ENCODE results near the gene C5orf47. TPM values are rescaled to one million over a fixed set of nuclear protein-coding genes. Genes with fewer than 3 reads are reported as not detected.
A peak's percentile ranks its signal among the peaks of the same experiment; 100 is the strongest.

Gene C5orf47
- total RNA-seq, 6 experiments from 2014 or later, result not detected

DNA sequence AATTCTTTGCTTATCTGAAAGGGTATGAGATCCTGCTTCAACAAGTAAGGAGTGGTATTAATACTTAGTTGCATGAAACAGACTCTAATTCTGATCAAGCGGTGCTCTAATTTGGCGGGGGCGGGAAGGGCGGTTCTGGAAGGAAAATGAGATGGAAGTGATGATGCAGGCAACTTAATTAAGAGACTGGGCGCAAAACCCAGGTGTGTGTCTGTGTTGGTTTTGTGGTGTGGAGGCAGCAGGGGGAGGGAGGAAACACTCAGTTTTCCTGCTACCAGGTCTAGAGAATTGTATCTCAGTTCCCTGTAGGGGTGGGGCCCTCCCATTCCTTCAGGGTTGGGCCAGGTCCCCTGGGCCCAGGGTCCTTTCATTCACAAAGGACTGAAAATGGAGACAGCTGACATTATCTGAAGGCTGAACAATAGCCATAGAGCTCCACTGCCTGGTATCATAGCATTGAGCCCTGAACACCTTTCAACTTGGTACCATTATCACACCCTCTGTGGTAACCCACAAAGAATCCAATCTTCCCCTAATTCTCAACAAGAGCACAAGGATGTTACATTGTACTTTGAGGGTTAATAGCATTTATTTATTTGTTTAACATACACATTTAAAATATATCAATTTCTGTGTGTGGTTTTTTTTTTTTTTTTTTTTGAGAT, 17.2 kb upstream of the C5orf47 start:
- no peaks in the 10 kb centered on the region for H3K36me3 Mint-ChIP-seq (ENCODE audit: low read depth)
- H3K27me3 Mint-ChIP-seq (ENCODE audit: insufficient read depth), result peaks cover 3% of the 10 kb centered on the region; the same call in 1 of the 2 replicates
- peaks cover 32% of the 10 kb centered on the region for H3K4me1 Mint-ChIP-seq (ENCODE audit: low read depth)
- H3K4me3 Mint-ChIP-seq, result no peak overlapping the region
- no peaks in the 10 kb centered on the region for H3K9me3 Mint-ChIP-seq
- no peak overlapping the region for H3K27ac Mint-ChIP-seq
- TF ChIP-seq CTCF (IDR thresholded peaks at IDR 0.05), result no peak
- DNase-seq, result no peak

DNA sequence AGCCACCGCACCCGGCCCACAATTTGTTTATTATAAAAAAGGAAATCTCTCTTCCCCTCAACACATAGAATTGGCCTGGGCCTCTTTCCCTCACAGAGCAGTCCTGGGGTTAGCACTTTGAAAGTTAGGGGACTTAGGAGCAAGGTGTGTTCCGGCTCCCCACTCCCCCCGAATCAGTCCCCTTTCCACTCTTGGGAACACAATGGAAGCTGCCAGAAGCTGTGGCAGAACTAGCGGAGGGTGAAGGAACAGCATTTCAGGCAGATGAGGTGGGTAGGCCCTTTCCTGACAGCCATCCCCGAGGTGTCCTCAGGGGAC, 16.4 kb upstream of the C5orf47 start:
- Mint-ChIP-seq H3K27ac (no peak overlapping the region), H3K4me1 (ENCODE audit: low read depth) (peaks cover 32% of the 10 kb centered on the region)

GRCh38 chr5:173972925-173973615, 15.9 kb upstream of the C5orf47 start:
- peak; percentile 71 for DNase-seq
- H3K27me3 Mint-ChIP-seq (ENCODE audit: insufficient read depth), result peaks cover 5% of the 10 kb centered on the region; the same call in 1 of the 2 replicates
- no peaks in the 10 kb centered on the region for H3K36me3 Mint-ChIP-seq (ENCODE audit: low read depth)

More for the DNA sequence above, 16.4 kb upstream of the C5orf47 start:
- peaks cover 5% of the 10 kb centered on the region; the same call in 1 of the 2 replicates for H3K27me3 Mint-ChIP-seq (ENCODE audit: insufficient read depth)
- no peak for DNase-seq
- H3K36me3 Mint-ChIP-seq (ENCODE audit: low read depth), result no peaks in the 10 kb centered on the region
- H3K4me3 Mint-ChIP-seq, result peak overlapping the region; percentile 86
- no peaks in the 10 kb centered on the region for H3K9me3 Mint-ChIP-seq
- TF ChIP-seq CTCF (IDR thresholded peaks at IDR 0.05), result no peak

GRCh38 chr5:173973616-173973969, 15.4 kb upstream of the C5orf47 start:
- Mint-ChIP-seq H3K27ac (no peak overlapping the region), H3K36me3 (ENCODE audit: low read depth) (no peaks in the 10 kb centered on the region), H3K4me3 (peak overlapping the region; percentile 86), H3K27me3 (ENCODE audit: insufficient read depth) (peaks cover 6% of the 10 kb centered on the region; the same call in 1 of the 2 replicates), H3K9me3 (no peaks in the 10 kb centered on the region), H3K4me1 (ENCODE audit: low read depth) (peaks cover 32% of the 10 kb centered on the region)
- TF ChIP-seq CTCF (IDR thresholded peaks at IDR 0.05), result no peak
- DNase-seq, result no peak

More at GRCh38 chr5:173972925-173973615, 15.9 kb upstream of the C5orf47 start:
- Mint-ChIP-seq H3K9me3 (no peaks in the 10 kb centered on the region), H3K27ac (no peak overlapping the region), H3K4me1 (ENCODE audit: low read depth) (peaks cover 32% of the 10 kb centered on the region), H3K4me3 (peak overlapping the region; percentile 86)
- TF ChIP-seq CTCF (IDR thresholded peaks at IDR 0.05), result peak; percentile 95

DNA sequence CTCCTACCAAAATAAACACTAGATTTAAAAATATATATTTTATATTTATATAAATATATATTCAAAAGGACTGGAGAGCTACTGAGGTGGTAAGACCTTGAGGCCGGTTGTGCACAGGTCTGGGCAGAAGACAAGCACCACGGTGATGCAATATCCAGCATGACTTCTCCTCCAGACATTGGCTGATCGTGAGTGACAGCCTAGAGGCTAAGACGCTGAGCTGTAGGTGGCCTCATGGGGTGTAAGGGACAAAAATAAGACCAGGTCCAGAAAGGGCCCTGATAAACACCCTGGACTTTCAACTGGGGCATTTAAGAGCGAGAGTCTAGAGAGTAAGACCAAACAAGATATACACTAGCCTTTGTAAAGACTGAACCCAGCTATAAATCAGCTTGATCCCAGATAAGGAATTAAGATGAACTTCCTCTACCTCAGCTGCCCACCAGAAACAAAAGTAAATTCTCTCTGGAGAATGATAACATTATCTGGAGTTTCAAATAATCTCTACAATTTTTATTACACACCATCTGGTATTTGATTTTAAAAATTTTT, 14.2 kb upstream of the C5orf47 start:
- H3K36me3 Mint-ChIP-seq (ENCODE audit: low read depth), result no peaks in the 10 kb centered on the region
- no peak overlapping the region for H3K27ac Mint-ChIP-seq
- no peaks in the 10 kb centered on the region for H3K9me3 Mint-ChIP-seq
- H3K27me3 Mint-ChIP-seq (ENCODE audit: insufficient read depth), result peaks cover 13% of the 10 kb centered on the region; the same call in 1 of the 2 replicates
- TF ChIP-seq CTCF (IDR thresholded peaks at IDR 0.05), result no peak
- DNase-seq, result no peak
- H3K4me1 Mint-ChIP-seq (ENCODE audit: low read depth), result peaks cover 23% of the 10 kb centered on the region
- no peak overlapping the region for H3K4me3 Mint-ChIP-seq

Measured in HFFc6 (cell line).